Panc1 (cell line): ENCODE results near the gene CFAP221. TPM values are rescaled to one million over a fixed set of nuclear protein-coding genes. Genes with fewer than 3 reads are reported as not detected.

Experiments used
- ATAC-seq: fragments of 200-7000 bp; cut with Tn5 transposase; 2 replicates; pipeline ENCODE4 v1.9.1; 2020; ENCODE audit warnings: mild to moderate bottlenecking, moderate library complexity
- BruUV-seq: library from RNA; stranded (reverse); fragments of 400-500 nt; replicated peaks from 2 replicates; lab custom pipeline; 2021; lab: Mats Ljungman, UMichigan
- CTCF ChIA-PET: fragments of 300-600 bp; sonication (Branson Sonifier 250); formaldehyde crosslinking; loops from one replicate; lab custom pipeline; 2022; ENCODE audit warnings: antibody characterized with exemption; lab: Charles Lee
- POLR2A ChIA-PET: fragments of 300-600 bp; sonication (Branson Sonifier 250); formaldehyde crosslinking; loops from one replicate; lab custom pipeline; 2022; ENCODE audit warnings: antibody characterized with exemption; lab: Charles Lee
- DNase-seq: peaks from one replicate; pipeline ENCODE4 v3.0.0-alpha.2; 2010; ENCODE audit warnings: low read depth, low spot score
- H3K27ac ChIP-seq: 2 replicates; pipeline ENCODE4 v1.5.1; 2011; ENCODE audit warnings: mild to moderate bottlenecking, low read length, inconsistent platforms
- H3K27me3 ChIP-seq: fragments of 200-500 bp; sonication (Bioruptor generic); 2 replicates; pipeline ENCODE4 v1.6.0; 2014; ENCODE audit warnings: low read length, inconsistent platforms; ENCODE audit not compliant: control insufficient read depth, insufficient read depth
- H3K36me3 ChIP-seq: fragments of 200-500 bp; sonication (Bioruptor generic); 2 replicates; pipeline ENCODE4 v1.5.1; 2014; ENCODE audit warnings: inconsistent platforms, mild to moderate bottlenecking, low read length, moderate library complexity; ENCODE audit not compliant: control insufficient read depth, insufficient read depth
- H3K4me1 ChIP-seq: 2 replicates; pipeline ENCODE4 v1.5.1; 2011; ENCODE audit warnings: inconsistent platforms, mild to moderate bottlenecking, low read length, moderate library complexity; ENCODE audit not compliant: control insufficient read depth, insufficient read depth
- H3K4me3 ChIP-seq, 2 experiments: 2 replicates each; pipeline ENCODE4 v1.5.1; 2011 to 2012; ENCODE audit warnings: low read depth in 2 of 2, low read length in 2 of 2, mild to moderate bottlenecking in 2 of 2, inconsistent platforms in 1 of 2, moderate library complexity in 1 of 2
- H3K9me3 ChIP-seq: fragments of 200-500 bp; sonication (Bioruptor generic); 2 replicates; pipeline ENCODE4 v1.5.1; 2014; ENCODE audit warnings: low read depth, mild to moderate bottlenecking, inconsistent platforms, low read length, moderate library complexity; ENCODE audit not compliant: control insufficient read depth, insufficient read depth
- CTCF ChIP-seq: fragments of 450-650 bp; IDR thresholded peaks from 2 replicates; pipeline ENCODE4 v1.5.1; 2017; ENCODE audit warnings: mild to moderate bottlenecking
- POLR2AphosphoS5 ChIP-seq: IDR thresholded peaks from 2 replicates; pipeline ENCODE4 v1.6.1; 2012; ENCODE audit warnings: mild to moderate bottlenecking, low read depth, low read length, moderate library complexity
- REST ChIP-seq, 2 experiments: IDR thresholded peaks; 2 replicates each; pipeline ENCODE4 v1.6.1; 2011 to 2012; ENCODE audit warnings: low read depth in 2 of 2, control low read depth in 1 of 2, low read length in 1 of 2, mild to moderate bottlenecking in 1 of 2, moderate library complexity in 1 of 2; ENCODE audit not compliant: insufficient read depth in 1 of 2
- SIN3A ChIP-seq: IDR thresholded peaks from 2 replicates; pipeline ENCODE4 v1.6.1; 2012; ENCODE audit warnings: low read depth, mild to moderate bottlenecking, low read length, moderate library complexity, borderline replicate concordance; ENCODE audit not compliant: insufficient read depth
- TCF7L2 ChIP-seq: IDR thresholded peaks from 2 replicates; pipeline ENCODE4 v1.6.1; 2011; ENCODE audit warnings: mild to moderate bottlenecking, low read depth, low read length, inconsistent platforms
- in situ Hi-C: cut with HindIII; loops from 2 replicates; pipeline ENCODE4 v1.10.0; 2016; ENCODE audit warnings: low sequenced_read_pairs, low pct_unique_long_range_greater_than_20kb
- intact Hi-C: fragments of 100-400 bp; cut with micrococcal nuclease; formaldehyde crosslinking; loops from one replicate; pipeline ENCODE4 v1.10.0; 2022; ENCODE audit not compliant: unreplicated experiment
- total RNA-seq: library from RNA; stranded (reverse); gene quantifications from one replicate; pipeline ENCODE4 v1.2.1, GENCODE V29; 2021; ENCODE audit not compliant: unreplicated experiment

Gene CFAP221
- total RNA-seq, 1 experiment from 2014 or later: not detected

- in situ Hi-C loops: no loop called here
- Histone ChIP-seq H3K4me3 (no peak overlapping the region; a peak in 1 of 4 replicates), H3K27ac (no peak overlapping the region), H3K9me3 (no peaks in the 10 kb centered on the region), H3K27me3 (no peaks in the 10 kb centered on the region), H3K36me3 (peaks cover 6% of the 10 kb centered on the region), H3K4me1 (peaks cover 12% of the 10 kb centered on the region; the same call in 1 of the 2 replicates)
- ChIA-PET POLR2A (no interaction called here), CTCF (no interaction called here)
- DNase-seq: no peak
- no peak for ATAC-seq
- TF ChIP-seq REST (IDR thresholded peaks at IDR 0.05; ENCODE audit: insufficient read depth in 1 of 2, low read depth in 2 of 2, low read length in 1 of 2) (no peak), CTCF (no peak), TCF7L2 (no peak), SIN3A (no peak), POLR2AphosphoS5 (no peak)
- no TSS peak for BruUV-seq
- intact Hi-C loops: no loop called here
These were observed 136.4 kb downstream of the CFAP221 start for GRCh38 chr2:119680457-119681202.

DNA sequence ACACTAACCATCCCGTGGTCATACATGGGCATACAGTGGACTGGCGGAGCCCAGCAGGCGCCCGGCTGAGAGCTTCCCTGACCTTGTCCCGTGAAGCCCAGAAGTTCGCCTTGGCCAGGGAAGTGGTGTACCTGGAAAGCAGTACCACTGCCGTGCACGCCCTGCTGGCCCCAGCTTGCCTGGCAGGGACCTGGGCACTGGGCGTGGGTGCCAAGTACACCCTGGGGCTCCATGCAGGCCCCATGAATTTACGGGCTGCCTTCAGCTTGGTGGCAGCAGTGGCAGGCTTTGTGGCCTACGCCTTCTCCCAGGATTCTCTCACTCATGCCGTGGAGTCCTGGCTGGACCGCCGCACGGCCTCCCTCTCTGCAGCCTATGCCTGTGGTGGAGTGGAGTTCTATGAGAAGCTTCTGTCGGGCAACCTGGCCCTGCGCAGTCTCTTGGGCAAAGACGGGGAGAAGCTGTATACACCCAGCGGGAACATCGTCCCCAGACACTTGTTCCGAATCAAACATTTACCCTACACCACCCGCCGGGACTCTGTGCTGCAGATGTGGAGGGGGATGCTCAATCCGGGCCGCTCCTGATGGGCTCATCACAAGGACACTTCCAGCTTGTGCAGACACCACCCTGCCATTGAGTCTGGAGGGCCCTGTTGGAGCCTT, 137.1 kb downstream of the CFAP221 start:
- Histone ChIP-seq H3K27ac (no peak overlapping the region), H3K4me3 (no peak overlapping the region), H3K27me3 (no peaks in the 10 kb centered on the region), H3K36me3 (peaks cover 6% of the 10 kb centered on the region), H3K4me1 (peaks cover 12% of the 10 kb centered on the region; the same call in 1 of the 2 replicates), H3K9me3 (no peaks in the 10 kb centered on the region)
- no peak for ATAC-seq
- in situ Hi-C loops (no loop called here), intact Hi-C loops (no loop called here)
- no TSS peak for BruUV-seq
- DNase-seq: no peak
- POLR2A ChIA-PET: no interaction called here
- CTCF ChIA-PET: interaction anchor here (0.6 kb wide), 1 partner anchor 11 kb away, joined by 4 read pairs; no protein-coding TSS in a partner anchor
- TF ChIP-seq CTCF: no peak
- no peak for TF ChIP-seq TCF7L2
- no peak for TF ChIP-seq SIN3A
- no peak for TF ChIP-seq REST (IDR thresholded peaks at IDR 0.05; ENCODE audit: insufficient read depth in 1 of 2, low read depth in 2 of 2, low read length in 1 of 2)
- TF ChIP-seq POLR2AphosphoS5: no peak
